SJCRH30 (cell line): ENCODE measurements around the gene ABCG1. TPM values are rescaled to one million over a fixed set of nuclear protein-coding genes. Genes with fewer than 3 reads are reported as not detected.
A peak's percentile ranks its signal among the peaks of the same experiment; 100 is the strongest.

Experiments
- DNase-seq, 2 experiments: peaks; one replicate each; pipeline ENCODE4 v3.0.0-alpha.2; 2015 to 2020
- H3K27ac ChIP-seq: fragments of 250-450 bp; sonication (Bioruptor Pico); 2 replicates; pipeline ENCODE4 v1.5.1; 2020; ENCODE audit warnings: mild to moderate bottlenecking, moderate library complexity
- H3K27me3 ChIP-seq: fragments of 250-450 bp; sonication (Bioruptor Pico); 2 replicates; pipeline ENCODE4 v1.5.1; 2020; ENCODE audit warnings: mild to moderate bottlenecking, moderate library complexity
- H3K36me3 ChIP-seq: fragments of 250-450 bp; sonication (Bioruptor Pico); 2 replicates; pipeline ENCODE4 v1.5.1; 2020; ENCODE audit warnings: mild to moderate bottlenecking, moderate library complexity
- H3K4me1 ChIP-seq: fragments of 250-450 bp; sonication (Bioruptor Pico); 2 replicates; pipeline ENCODE4 v1.5.1; 2020; ENCODE audit warnings: mild to moderate bottlenecking, moderate library complexity
- H3K4me3 ChIP-seq: fragments of 250-450 bp; sonication (Bioruptor Pico); 2 replicates; pipeline ENCODE4 v1.5.1; 2020; ENCODE audit warnings: mild to moderate bottlenecking, moderate library complexity
- H3K9me3 ChIP-seq: fragments of 250-450 bp; sonication (Bioruptor Pico); replicated peaks from 2 replicates; pipeline ENCODE4 v1.5.1; 2020; ENCODE audit warnings: mild to moderate bottlenecking, moderate library complexity
- total RNA-seq: library from RNA; depleted of rRNA; stranded (reverse); fragments of >200 nt; shearing (Covaris generic); gene quantifications from 2 replicates; pipeline ENCODE4 v1.2.3, GENCODE V29; 2014

Gene ABCG1
- total RNA-seq, 1 experiment from 2014 or later: 0.04 TPM

GRCh38 chr21:42317341-42317741 lies 98.4 kb downstream of the ABCG1 start:
- no peaks in the 10 kb centered on the region for H3K9me3 ChIP-seq
- H3K27ac ChIP-seq: no peak overlapping the region
- DNase-seq: no peak

DNA sequence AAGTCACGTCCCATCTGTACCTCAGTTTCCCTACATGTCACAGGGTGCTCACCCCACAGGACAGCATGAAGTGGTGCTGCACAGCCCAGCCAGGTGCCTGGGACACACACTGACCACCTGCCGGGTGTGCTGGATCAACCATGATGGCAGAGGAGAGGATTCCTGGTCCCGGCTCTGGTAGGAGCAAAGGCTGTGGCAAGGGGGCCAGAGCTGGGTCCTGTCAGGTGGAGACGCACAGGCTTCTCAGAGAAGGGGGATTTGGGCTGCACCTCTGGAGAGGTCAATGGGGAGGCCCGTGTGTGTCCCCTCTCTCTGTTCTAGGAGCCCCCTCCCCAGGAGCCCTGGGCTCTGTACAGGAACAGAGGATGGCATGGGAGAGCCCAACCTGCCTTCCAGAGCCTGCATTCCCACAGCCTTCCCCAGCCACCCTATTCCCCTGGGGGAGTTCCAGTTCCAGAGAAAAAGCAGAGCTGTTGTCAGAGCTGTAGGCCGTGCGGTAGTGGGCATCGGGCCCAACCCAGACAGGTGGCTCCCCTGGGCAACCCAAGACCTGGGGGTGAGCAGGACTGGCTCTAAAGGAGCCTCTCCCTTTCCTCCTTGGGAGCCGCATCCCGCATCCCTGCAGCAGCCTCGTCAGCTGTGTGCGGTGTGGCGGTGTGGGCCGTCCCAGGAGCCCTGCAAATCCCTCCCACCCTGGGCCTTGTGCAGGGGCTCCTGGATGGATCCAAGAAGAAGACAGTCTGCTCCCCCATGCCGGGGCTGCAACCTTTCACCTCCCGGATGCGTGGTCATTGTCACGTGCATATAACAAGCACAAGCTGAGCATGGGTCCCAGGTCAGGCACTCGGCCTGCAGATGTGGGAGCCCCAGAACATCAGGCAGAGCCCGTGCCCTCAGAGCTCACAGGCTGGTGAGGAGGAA lies 99.1 kb downstream of the ABCG1 start:
- DNase-seq: no peak

More at GRCh38 chr21:42317341-42317741, 98.4 kb downstream of the ABCG1 start:
- H3K4me1 ChIP-seq: peaks cover 31% of the 10 kb centered on the region
- no peaks in the 10 kb centered on the region for H3K27me3 ChIP-seq
- H3K36me3 ChIP-seq: no peaks in the 10 kb centered on the region
- H3K4me3 ChIP-seq: no peak overlapping the region

DNA sequence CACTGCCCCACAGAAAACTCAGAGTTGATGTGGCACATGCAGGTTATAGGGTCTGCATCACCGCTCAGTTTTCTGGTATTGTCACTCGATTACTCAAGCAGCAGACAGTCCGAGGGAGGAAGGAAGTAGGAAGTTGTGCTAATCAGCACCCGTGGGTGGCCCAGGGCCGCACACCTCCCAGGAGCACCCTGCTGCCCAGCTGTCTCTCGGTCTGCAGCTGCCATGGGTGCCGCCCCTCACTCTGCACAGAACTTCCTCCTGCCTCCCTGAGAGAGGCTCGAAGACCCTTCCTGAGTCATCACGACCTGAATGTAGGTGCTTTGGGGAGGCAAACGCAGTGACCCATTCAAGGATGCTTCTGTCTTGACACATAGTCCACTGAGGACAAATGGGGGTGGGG lies 100.4 kb downstream of the ABCG1 start:
- Histone ChIP-seq H3K27me3 (no peaks in the 10 kb centered on the region; the same call in 1 of the 2 replicates), H3K4me3 (no peak overlapping the region), H3K27ac (no peak overlapping the region), H3K9me3 (no peaks in the 10 kb centered on the region), H3K4me1 (peaks cover 16% of the 10 kb centered on the region), H3K36me3 (no peaks in the 10 kb centered on the region)
- peak; percentile 23 to 34 for DNase-seq

More for the DNA sequence above, 99.1 kb downstream of the ABCG1 start:
- Histone ChIP-seq H3K27me3 (no peaks in the 10 kb centered on the region), H3K4me1 (peaks cover 25% of the 10 kb centered on the region), H3K27ac (no peak overlapping the region), H3K4me3 (no peak overlapping the region), H3K9me3 (no peaks in the 10 kb centered on the region), H3K36me3 (no peaks in the 10 kb centered on the region)

GRCh38 chr21:42319851-42320572 lies 101.1 kb downstream of the ABCG1 start:
- Histone ChIP-seq H3K9me3 (no peaks in the 10 kb centered on the region), H3K27me3 (no peaks in the 10 kb centered on the region; the same call in 1 of the 2 replicates), H3K4me3 (no peak overlapping the region), H3K4me1 (peaks cover 9% of the 10 kb centered on the region), H3K36me3 (no peaks in the 10 kb centered on the region), H3K27ac (no peak overlapping the region)
- no peak for DNase-seq

DNA sequence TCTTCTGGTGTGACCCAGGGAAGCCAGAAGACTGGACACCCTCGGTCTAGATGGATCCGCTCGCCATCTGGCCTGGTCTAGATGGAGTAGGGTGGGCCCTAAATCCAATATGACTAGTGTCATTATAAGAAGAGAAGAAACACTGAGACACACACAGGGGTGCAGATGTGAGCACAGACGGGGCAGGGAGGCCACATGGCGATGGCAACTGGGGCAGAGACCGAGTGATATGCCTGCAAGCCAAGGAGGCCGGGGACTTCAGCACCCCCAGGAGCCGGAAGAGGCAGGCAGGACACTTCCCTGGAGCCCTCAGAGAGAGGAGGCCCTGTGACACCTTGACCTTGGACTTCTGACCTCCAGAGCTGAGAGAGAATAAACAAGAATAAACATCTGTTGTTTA lies 101.9 kb downstream of the ABCG1 start:
- Histone ChIP-seq H3K4me3 (no peak overlapping the region), H3K36me3 (no peaks in the 10 kb centered on the region), H3K4me1 (peaks cover 8% of the 10 kb centered on the region), H3K27ac (no peak overlapping the region), H3K9me3 (no peaks in the 10 kb centered on the region), H3K27me3 (no peaks in the 10 kb centered on the region; the same call in 1 of the 2 replicates)
- no peak for DNase-seq

DNA sequence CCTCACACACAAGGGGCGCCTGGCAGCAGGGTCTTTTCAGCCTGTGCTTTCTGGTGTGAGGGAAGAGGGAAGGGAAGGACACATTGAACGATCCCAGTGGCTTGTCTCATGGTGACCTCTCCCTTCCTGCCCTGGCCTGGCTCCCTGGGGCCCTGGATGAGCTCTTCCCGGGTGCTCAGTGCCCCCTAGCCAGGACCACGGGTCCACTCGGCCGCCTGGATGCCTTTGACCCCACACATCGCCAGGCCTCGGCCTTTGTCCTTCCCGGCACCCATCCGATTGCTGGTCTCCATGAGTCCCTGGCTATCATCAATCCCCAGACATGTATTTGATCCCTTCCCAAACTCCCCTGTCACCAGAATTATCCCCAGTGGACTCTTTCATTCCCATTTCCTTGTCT lies 102.3 kb downstream of the ABCG1 start:
- Histone ChIP-seq H3K27ac (no peak overlapping the region), H3K4me1 (peaks cover 6% of the 10 kb centered on the region), H3K27me3 (no peaks in the 10 kb centered on the region; the same call in 1 of the 2 replicates), H3K9me3 (no peaks in the 10 kb centered on the region), H3K4me3 (no peak overlapping the region), H3K36me3 (no peaks in the 10 kb centered on the region)
- DNase-seq: no peak

DNA sequence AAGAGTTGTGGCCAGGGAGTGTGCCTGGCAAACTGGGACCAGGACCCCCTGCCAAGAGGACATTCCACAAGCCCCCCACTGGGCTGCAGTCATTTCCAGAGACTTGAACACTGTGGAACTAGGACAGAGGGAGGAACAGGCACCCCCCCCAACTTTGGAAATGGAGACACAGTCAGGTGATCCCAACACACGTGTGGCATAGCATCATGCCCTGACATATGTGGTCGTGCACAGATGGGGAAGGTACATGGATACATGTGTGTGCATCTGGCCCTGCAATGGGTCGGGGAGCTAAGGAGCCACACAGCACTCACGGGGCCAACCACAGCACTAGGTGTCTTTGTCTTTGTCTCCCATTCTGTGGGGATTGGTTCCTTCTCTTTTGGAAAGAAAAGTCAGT lies 102.9 kb downstream of the ABCG1 start:
- H3K4me3 ChIP-seq: no peak overlapping the region
- no peak for DNase-seq
- peaks cover under 1% of the 10 kb centered on the region; the same call in 1 of the 2 replicates for H3K4me1 ChIP-seq
- H3K27ac ChIP-seq: no peak overlapping the region
- H3K27me3 ChIP-seq: no peaks in the 10 kb centered on the region; the same call in 1 of the 2 replicates
- H3K36me3 ChIP-seq: no peaks in the 10 kb centered on the region
- no peaks in the 10 kb centered on the region for H3K9me3 ChIP-seq

DNA sequence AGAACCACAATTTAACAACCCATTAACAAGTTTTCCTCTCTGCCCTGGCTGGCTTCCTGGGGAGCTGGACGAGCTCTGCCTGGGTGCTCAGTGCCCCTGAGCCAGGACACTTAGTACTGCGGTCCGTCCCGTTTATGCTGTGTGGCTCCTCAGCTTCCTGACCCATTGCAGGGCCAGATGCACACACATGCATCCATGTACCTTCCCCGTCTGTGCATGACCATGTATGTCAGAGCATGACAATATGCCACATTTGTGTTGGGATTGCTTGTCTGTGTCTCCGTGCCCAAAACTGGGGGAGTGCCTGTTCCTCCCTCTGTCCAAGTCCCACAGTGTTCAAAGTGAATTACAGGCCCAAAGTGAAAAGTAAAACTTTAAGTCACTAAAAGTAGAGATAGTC lies 106.0 kb downstream of the ABCG1 start:
- Histone ChIP-seq H3K4me3 (no peak overlapping the region), H3K4me1 (no peaks in the 10 kb centered on the region), H3K36me3 (no peaks in the 10 kb centered on the region), H3K27me3 (no peaks in the 10 kb centered on the region; the same call in 1 of the 2 replicates), H3K27ac (no peak overlapping the region), H3K9me3 (no peaks in the 10 kb centered on the region)
- DNase-seq: no peak

GRCh38 chr21:42330380-42331371 lies 111.7 kb downstream of the ABCG1 start:
- Histone ChIP-seq H3K4me1 (peaks cover 4% of the 10 kb centered on the region), H3K36me3 (no peaks in the 10 kb centered on the region), H3K27ac (no peak overlapping the region), H3K27me3 (no peaks in the 10 kb centered on the region), H3K4me3 (no peak overlapping the region), H3K9me3 (no peaks in the 10 kb centered on the region)
- no peak for DNase-seq

DNA sequence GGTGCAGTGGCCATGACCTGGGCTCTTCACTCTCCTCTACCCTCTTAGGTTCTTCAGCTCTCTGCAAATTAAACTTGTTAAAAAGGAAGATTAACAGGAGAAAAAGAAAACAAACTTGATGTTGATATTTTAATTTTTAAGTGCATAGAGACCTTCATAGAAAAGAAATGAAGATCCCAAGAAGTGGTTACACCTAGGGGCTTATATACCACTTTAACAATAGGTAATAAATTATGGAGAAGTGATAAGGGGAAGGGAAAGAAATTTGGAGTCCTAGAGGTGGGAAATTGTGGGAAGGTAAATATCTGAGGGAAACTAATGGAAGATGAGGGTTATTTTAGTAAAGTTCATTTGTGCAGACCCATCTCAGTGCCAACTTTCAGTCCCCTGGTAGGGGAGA lies 112.7 kb downstream of the ABCG1 start:
- Histone ChIP-seq H3K9me3 (no peaks in the 10 kb centered on the region), H3K4me3 (no peak overlapping the region), H3K27me3 (no peaks in the 10 kb centered on the region), H3K4me1 (peaks cover 8% of the 10 kb centered on the region), H3K27ac (no peak overlapping the region), H3K36me3 (no peaks in the 10 kb centered on the region)
- no peak for DNase-seq

GRCh38 chr21:42332557-42333317 lies 113.8 kb downstream of the ABCG1 start:
- no peak for DNase-seq
- peaks cover 8% of the 10 kb centered on the region for H3K4me1 ChIP-seq
- no peaks in the 10 kb centered on the region for H3K27me3 ChIP-seq
- H3K36me3 ChIP-seq: no peaks in the 10 kb centered on the region
- H3K9me3 ChIP-seq: no peaks in the 10 kb centered on the region
- no peak overlapping the region for H3K4me3 ChIP-seq
- no peak overlapping the region for H3K27ac ChIP-seq

DNA sequence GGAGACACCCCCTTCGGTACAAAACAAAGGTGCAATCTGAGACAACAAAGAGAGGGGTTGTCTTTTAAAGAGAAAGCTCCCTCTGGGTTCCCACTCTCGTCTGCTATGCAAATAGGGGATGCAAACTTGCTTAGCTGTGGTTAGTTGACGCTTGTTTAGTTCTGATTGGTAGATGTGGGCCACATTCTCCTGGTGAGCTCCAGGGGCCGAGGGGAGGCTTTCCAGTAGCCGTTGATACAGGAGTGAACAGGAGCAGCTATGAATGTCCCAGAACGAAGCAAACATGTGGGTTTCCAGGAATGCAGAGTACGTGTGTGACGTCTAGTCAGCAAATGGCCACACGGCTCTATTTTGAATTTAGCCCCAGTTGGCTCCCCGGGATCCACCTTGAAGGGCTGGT lies 117.1 kb downstream of the ABCG1 start:
- Histone ChIP-seq H3K27ac (peak overlapping the region; percentile 27; the same call in 1 of the 2 replicates), H3K36me3 (no peaks in the 10 kb centered on the region), H3K4me3 (peak overlapping the region; percentile 1; the same call in 1 of the 2 replicates), H3K4me1 (peaks cover 8% of the 10 kb centered on the region), H3K27me3 (no peaks in the 10 kb centered on the region), H3K9me3 (no peaks in the 10 kb centered on the region)
- DNase-seq: peak; percentile 74 to 84

- no peak for DNase-seq
- H3K27me3 ChIP-seq: no peaks in the 10 kb centered on the region
- no peaks in the 10 kb centered on the region for H3K36me3 ChIP-seq
- no peaks in the 10 kb centered on the region for H3K9me3 ChIP-seq
- H3K27ac ChIP-seq: no peak overlapping the region
- H3K4me3 ChIP-seq: no peak overlapping the region
- H3K4me1 ChIP-seq: peaks cover 8% of the 10 kb centered on the region
These were observed 118.3 kb downstream of the ABCG1 start for GRCh38 chr21:42337276-42337675.
